HG03139 (cell line): Measurements from ENCODE around the gene TYW1B.
"Not testable (repeated sequence)": the region's sequence is repeated elsewhere in the genome, so short reads cannot be mapped to it uniquely, and the experiment has no call there.

Experiments used
- ATAC-seq: cut with Tn5 transposase; IDR thresholded peaks from one replicate; pipeline ENCODE4 v1.9.1; 2021; ENCODE audit not compliant: unreplicated experiment

TYW1B gene

GRCh38 chr7:72632765-72633292 is 195.2 kb downstream of the TYW1B start:
- not testable (repeated sequence) for ATAC-seq

GRCh38 chr7:72628375-72628774 is 199.6 kb downstream of the TYW1B start:
- not testable (repeated sequence) for ATAC-seq

- peak; percentile 20 for ATAC-seq
These were observed 201.5 kb downstream of the TYW1B start for GRCh38 chr7:72626428-72627011.

- ATAC-seq: peak; percentile 71
These were observed 202.1 kb downstream of the TYW1B start for GRCh38 chr7:72625721-72626423.

- ATAC-seq: no peak
These were observed 205.5 kb downstream of the TYW1B start for GRCh38 chr7:72622532-72622931.

- ATAC-seq: not testable (repeated sequence)
These were observed 206.2 kb downstream of the TYW1B start for GRCh38 chr7:72621761-72622187.

- not testable (repeated sequence) for ATAC-seq
These were observed 207.1 kb downstream of the TYW1B start for GRCh38 chr7:72620923-72621322.

- not testable (repeated sequence) for ATAC-seq
These were observed 209.4 kb downstream of the TYW1B start for GRCh38 chr7:72618435-72619180.

- ATAC-seq: not testable (repeated sequence)
These were observed 218.2 kb downstream of the TYW1B start for GRCh38 chr7:72609761-72610160.

GRCh38 chr7:72607988-72608387 is 220.0 kb downstream of the TYW1B start:
- ATAC-seq: not testable (repeated sequence)

- not testable (repeated sequence) for ATAC-seq
These were observed 222.1 kb downstream of the TYW1B start for GRCh38 chr7:72605863-72606431.

- not testable (repeated sequence) for ATAC-seq
These were observed 223.0 kb downstream of the TYW1B start for GRCh38 chr7:72604771-72605611.

- ATAC-seq: not testable (repeated sequence)
These were observed 224.5 kb downstream of the TYW1B start for GRCh38 chr7:72603476-72603875.

- no peak for ATAC-seq
These were observed 224.9 kb downstream of the TYW1B start for GRCh38 chr7:72603073-72603472.

GRCh38 chr7:72601683-72602082 is 226.3 kb downstream of the TYW1B start:
- not testable (repeated sequence) for ATAC-seq

- not testable (repeated sequence) for ATAC-seq
These were observed 238.0 kb downstream of the TYW1B start for GRCh38 chr7:72590023-72590422.

GRCh38 chr7:72587267-72587666 is 240.7 kb downstream of the TYW1B start:
- ATAC-seq: not testable (repeated sequence)

- not testable (repeated sequence) for ATAC-seq
These were observed 243.4 kb downstream of the TYW1B start for GRCh38 chr7:72584576-72584975.

- ATAC-seq: not testable (repeated sequence)
These were observed 244.2 kb downstream of the TYW1B start for GRCh38 chr7:72583620-72584361.
